ENCODE results near the gene UCMA.

GRCh38 chr10:13239923-13240322, 5.7 kb upstream of the UCMA start:
- TF ChIP-seq CTCF (conservative IDR thresholded peaks at IDR 0.05; ENCODE audit: low read length) = no peak
- TF ChIP-seq EZH2phosphoT487 (IDR thresholded peaks at IDR 0.05; ENCODE audit: borderline replicate concordance, low read depth, low read length) = no peak
